ENCODE data around the gene ASB10. TPM values are rescaled to one million over a fixed set of nuclear protein-coding genes. Genes with fewer than 3 reads are reported as not detected.

The ASB10 gene
- total RNA-seq, 1 donor = not detected

GRCh38 chr7:151202836-151203235 lies 15.8 kb upstream of the ASB10 start:
- Histone ChIP-seq H3K36me3 (ENCODE audit: insufficient read depth, low read length) (no peaks in the 10 kb centered on the region), H3K27ac (ENCODE audit: low read depth, low read length) (no peak overlapping the region), H2AFZ (ENCODE audit: low read length) (no peak overlapping the region), H3K9me3 (ENCODE audit: low read depth, low read length) (no peaks in the 10 kb centered on the region), H3K4me3 (ENCODE audit: insufficient read depth, low read length) (no peak overlapping the region), H3K4me2 (ENCODE audit: insufficient read depth, low read length) (no peak overlapping the region), H4K20me1 (ENCODE audit: insufficient read depth, low read length) (no peaks in the 10 kb centered on the region), H3K79me2 (ENCODE audit: insufficient read depth, low read length) (no peaks in the 10 kb centered on the region), H3K27me3 (ENCODE audit: insufficient read depth, low read length) (peaks cover 62% of the 10 kb centered on the region), H3K4me1 (ENCODE audit: insufficient read depth, low read length) (no peaks in the 10 kb centered on the region)
- DNase-seq (ENCODE audit: insufficient read length, low spot score, missing footprints) = peak; percentile 60
- no peak for TF ChIP-seq CTCF (IDR thresholded peaks at IDR 0.05; ENCODE audit: extremely low read depth, low read depth, low read length)

- Histone ChIP-seq H3K4me3 (ENCODE audit: insufficient read depth, low read length) (no peak overlapping the region), H3K9me3 (ENCODE audit: low read depth, low read length) (no peaks in the 10 kb centered on the region), H3K4me1 (ENCODE audit: insufficient read depth, low read length) (no peaks in the 10 kb centered on the region), H3K27ac (ENCODE audit: low read depth, low read length) (no peak overlapping the region), H3K27me3 (ENCODE audit: insufficient read depth, low read length) (peaks cover 58% of the 10 kb centered on the region), H3K36me3 (ENCODE audit: insufficient read depth, low read length) (no peaks in the 10 kb centered on the region), H3K79me2 (ENCODE audit: insufficient read depth, low read length) (no peaks in the 10 kb centered on the region), H3K4me2 (ENCODE audit: insufficient read depth, low read length) (no peak overlapping the region), H4K20me1 (ENCODE audit: insufficient read depth, low read length) (no peaks in the 10 kb centered on the region), H2AFZ (ENCODE audit: low read length) (no peak overlapping the region)
- no peak for TF ChIP-seq CTCF (IDR thresholded peaks at IDR 0.05; ENCODE audit: extremely low read depth, low read depth, low read length)
- DNase-seq (ENCODE audit: insufficient read length, low spot score, missing footprints) = peak; percentile 91
These were observed 14.7 kb upstream of the ASB10 start for GRCh38 chr7:151201751-151202150.

- TF ChIP-seq CTCF (IDR thresholded peaks at IDR 0.05; ENCODE audit: extremely low read depth, low read depth, low read length) = no peak
- no peaks in the 10 kb centered on the region for H3K9me3 ChIP-seq (ENCODE audit: low read depth, low read length)
- H4K20me1 ChIP-seq (ENCODE audit: insufficient read depth, low read length) = no peaks in the 10 kb centered on the region
- no peaks in the 10 kb centered on the region for H3K4me1 ChIP-seq (ENCODE audit: insufficient read depth, low read length)
- H3K79me2 ChIP-seq (ENCODE audit: insufficient read depth, low read length) = no peaks in the 10 kb centered on the region
- H3K27ac ChIP-seq (ENCODE audit: low read depth, low read length) = no peak overlapping the region
- H2AFZ ChIP-seq (ENCODE audit: low read length) = no peak overlapping the region
- no peak overlapping the region for H3K4me3 ChIP-seq (ENCODE audit: insufficient read depth, low read length)
- peaks cover 55% of the 10 kb centered on the region for H3K27me3 ChIP-seq (ENCODE audit: insufficient read depth, low read length)
- H3K4me2 ChIP-seq (ENCODE audit: insufficient read depth, low read length) = no peak overlapping the region
- H3K36me3 ChIP-seq (ENCODE audit: insufficient read depth, low read length) = no peaks in the 10 kb centered on the region
- peak; percentile 77 for DNase-seq (ENCODE audit: insufficient read length, low spot score, missing footprints)
These were observed 14.3 kb upstream of the ASB10 start for GRCh38 chr7:151201344-151201743.

- no peak overlapping the region for H3K27ac ChIP-seq (ENCODE audit: low read depth, low read length)
- H3K9me3 ChIP-seq (ENCODE audit: low read depth, low read length) = no peaks in the 10 kb centered on the region
- no peaks in the 10 kb centered on the region for H3K4me1 ChIP-seq (ENCODE audit: insufficient read depth, low read length)
- no peak overlapping the region for H3K4me3 ChIP-seq (ENCODE audit: insufficient read depth, low read length)
- H3K27me3 ChIP-seq (ENCODE audit: insufficient read depth, low read length) = peaks cover 52% of the 10 kb centered on the region
- H2AFZ ChIP-seq (ENCODE audit: low read length) = no peak overlapping the region
- no peaks in the 10 kb centered on the region for H4K20me1 ChIP-seq (ENCODE audit: insufficient read depth, low read length)
- H3K4me2 ChIP-seq (ENCODE audit: insufficient read depth, low read length) = no peak overlapping the region
- H3K36me3 ChIP-seq (ENCODE audit: insufficient read depth, low read length) = no peaks in the 10 kb centered on the region
- TF ChIP-seq CTCF (IDR thresholded peaks at IDR 0.05; ENCODE audit: extremely low read depth, low read depth, low read length) = no peak
- peak; percentile 63 for DNase-seq (ENCODE audit: insufficient read length, low spot score, missing footprints)
- no peaks in the 10 kb centered on the region for H3K79me2 ChIP-seq (ENCODE audit: insufficient read depth, low read length)
These were observed 12.1 kb upstream of the ASB10 start for GRCh38 chr7:151198945-151199848.
